Measurements from ENCODE around the gene ARL14EP. TPM values are rescaled to one million over a fixed set of nuclear protein-coding genes. Genes with fewer than 3 reads are reported as not detected.

ARL14EP gene
- 17.0 and 22.5 TPM in 2 replicates for total RNA-seq (2014; rRNA removed; shearing (Covaris generic))
- 17.1 and 17.4 TPM in 2 replicates for polyA plus RNA-seq (2014; cell fraction: nucleus; rRNA removed)

DNA sequence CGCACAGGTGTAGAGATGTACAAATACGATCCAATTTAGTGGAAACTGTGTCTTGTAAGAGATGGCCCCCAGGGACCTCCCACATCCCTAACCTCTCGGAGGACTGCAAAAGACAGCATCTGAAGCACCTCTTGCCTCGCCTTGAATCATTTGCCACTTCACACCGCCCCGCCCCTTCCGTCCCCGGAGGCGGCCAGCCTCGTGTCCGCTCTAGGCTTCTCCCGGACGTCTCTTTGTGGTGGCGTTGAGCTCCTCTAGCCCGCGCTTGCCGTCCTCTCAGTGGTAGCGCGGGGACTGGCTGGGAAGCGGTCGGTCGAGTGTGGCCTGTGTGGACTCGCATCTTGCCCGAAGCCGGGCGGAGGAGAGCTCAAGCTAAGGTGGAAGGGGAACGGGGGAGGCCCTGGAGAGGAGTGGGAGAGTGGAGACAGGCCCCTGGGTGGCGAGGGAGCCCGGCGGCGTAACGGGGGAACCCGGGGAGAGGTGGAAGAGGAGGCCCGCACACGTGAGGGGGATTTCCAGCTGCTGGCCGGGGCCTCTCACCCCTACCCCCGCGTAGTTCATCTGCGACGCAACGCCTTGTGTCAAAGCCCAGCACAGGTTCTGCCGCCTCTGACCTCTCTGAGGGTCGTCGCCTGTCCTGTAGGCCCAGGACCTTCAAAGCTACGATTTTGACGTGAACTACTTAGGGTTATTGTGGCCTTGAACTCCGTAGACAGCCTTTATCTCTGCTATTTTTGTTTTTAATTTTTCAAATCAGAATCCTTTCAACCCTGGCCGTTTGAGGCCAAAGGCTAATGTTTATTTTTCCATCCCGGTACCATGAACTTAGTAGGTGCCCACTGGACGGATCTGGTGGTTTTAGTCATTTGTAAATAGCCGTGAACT is at the start of gene ARL14EP:
ARL14EP (plus strand) TSS at position 279 of the 885 bp plus-strand sequence. CDS start 7,845 bp downstream, outside the sequence.
- peak; percentile 92 for DNase-seq (ENCODE audit: extremely low read depth, low read depth)

DNA sequence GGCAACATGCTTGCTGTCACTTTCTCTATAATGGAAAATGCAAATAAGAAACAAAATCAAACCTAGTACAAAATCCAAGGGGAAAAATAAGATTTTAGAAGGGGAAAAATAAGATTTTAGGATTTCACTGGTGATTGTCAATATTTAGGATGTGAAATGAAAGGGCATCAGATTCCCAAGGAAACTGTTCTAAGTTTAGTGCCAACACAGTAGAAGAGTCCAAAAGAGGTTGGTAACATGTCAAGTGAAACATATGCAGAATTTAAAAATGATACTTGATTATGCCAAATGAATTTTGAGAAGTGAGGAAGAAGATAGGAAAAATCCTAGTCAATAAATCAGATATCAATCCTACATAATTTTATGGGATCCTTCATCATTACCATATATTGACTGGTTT is 45.7 kb upstream of the ARL14EP start:
- no peak for DNase-seq (ENCODE audit: extremely low read depth, low read depth)

DNA sequence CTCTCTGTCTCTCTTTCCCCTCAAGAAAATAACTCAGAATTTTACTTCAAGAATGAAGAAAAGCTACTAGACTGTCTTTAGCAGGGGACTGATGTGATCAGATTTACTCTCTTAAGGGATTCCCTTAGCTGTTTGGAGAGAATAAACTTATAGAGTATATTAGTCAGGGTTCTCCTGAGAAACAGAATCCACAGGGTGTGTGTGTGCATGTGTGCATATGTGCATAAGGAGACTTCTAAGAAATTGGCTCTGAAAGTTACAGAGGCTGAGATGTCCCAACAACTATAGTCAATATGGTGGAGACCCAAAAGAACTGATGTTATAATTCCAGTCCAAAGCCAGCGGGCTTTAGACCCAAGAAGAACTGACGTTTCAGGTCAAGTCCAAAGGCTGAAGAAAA is 43.1 kb upstream of the ARL14EP start:
- DNase-seq (ENCODE audit: extremely low read depth, low read depth), result no peak

DNA sequence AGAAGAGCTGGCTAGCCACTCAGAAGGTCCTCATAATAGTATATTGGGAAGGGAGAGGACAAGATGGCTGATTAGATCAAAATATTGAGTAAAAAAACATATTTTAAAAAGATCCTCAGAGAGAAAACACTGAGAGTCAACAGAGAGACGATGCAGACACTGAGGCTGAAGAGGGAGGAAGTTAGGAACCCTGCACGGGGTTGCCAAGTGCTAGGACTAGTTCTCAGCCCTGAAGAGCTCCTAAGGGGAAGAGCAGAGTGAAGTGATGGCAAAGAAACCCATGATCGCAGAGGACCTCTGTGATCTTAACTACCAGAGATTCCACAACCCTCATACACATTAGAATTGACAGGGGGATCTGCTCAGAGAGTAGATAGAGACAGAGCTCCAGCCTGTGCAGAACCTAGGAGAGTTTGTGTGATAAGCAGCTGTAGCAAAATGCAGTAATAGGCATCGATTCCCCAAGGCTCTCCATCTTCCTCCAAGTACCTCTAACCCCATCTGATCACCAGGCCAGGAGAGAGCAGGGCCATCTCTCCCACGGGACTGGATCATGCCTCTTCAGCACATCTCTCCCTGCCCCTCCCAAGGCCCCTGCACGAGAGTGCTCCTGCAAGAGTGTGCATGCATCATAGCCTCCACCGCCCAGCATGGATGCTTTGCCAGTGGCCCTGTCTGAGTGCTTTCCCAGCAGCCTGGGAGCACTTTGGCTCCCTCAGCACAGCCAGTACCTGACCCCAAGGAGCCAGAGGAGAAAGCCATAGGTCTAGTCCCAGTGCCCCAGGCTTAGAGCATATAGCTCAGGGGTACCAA is 41.2 kb upstream of the ARL14EP start:
- no peak for DNase-seq (ENCODE audit: extremely low read depth, low read depth)

DNA sequence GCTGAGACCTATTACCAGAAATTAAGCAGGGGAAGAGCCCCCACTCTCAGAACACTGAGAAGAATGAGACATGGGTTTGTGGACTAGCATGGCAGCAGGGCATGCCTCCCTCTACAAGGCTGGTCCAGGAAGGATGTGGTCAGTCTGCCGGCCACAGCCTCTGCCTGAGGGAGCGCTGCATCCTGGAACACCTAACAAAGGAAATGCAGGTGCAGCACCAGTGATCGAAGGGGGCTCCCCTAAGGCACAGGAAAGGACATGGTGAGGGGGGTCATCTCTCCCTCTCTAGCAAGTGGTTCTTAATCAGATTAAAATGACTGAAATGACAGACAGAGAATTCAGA is 40.6 kb upstream of the ARL14EP start:
- no peak for DNase-seq (ENCODE audit: extremely low read depth, low read depth)

DNA sequence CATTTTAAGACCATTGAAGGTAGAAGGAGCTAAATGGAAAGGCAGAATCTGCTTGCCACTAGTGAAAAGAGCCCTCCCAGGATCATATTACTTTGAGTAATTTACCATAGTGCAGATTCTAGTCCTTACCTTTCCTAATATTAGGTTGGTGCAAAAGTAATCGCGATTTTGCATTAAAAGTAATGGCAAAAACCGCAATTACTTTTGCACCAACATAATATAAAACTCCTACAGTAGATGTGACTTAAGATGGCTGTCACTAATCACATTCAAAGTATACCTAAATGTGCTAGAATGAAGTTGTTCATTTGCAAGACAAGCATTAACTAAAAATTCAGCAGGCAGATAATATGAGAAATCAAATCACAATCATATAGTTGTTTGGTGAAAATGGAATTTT is 38.1 kb upstream of the ARL14EP start:
- no peak for DNase-seq (ENCODE audit: extremely low read depth, low read depth)

DNA sequence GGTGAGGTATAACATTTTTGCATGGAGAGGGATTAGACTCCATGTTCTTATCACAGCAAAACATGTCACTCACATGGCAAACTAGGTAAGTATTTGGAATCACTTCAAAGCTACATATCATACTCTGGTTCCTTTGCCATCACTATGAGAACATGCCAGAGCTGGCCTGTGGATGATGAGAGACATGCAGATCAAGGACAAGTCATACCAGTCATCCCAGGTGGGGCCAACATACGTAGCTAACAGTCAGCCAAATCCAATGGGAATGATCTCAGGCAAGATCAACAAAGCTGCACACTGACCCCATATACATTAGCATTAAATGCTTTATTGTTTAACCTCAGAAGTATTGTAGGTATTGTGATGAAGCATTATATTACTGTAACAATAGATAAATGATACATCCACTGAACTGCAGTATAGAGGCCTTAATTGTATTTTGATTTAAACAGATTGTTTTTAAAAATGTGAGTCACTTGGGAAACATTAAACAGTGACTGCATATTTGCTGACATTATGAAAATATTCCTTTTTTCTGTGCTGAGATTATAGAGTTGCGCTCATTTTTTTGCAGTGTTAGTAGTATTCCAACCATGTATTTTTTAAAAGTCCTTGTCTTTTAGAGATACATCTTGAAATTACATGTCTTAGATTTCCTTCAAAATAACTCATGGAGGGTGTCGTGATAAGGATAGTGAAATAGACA is 37.3 kb upstream of the ARL14EP start:
- DNase-seq (ENCODE audit: extremely low read depth, low read depth), result no peak

DNA sequence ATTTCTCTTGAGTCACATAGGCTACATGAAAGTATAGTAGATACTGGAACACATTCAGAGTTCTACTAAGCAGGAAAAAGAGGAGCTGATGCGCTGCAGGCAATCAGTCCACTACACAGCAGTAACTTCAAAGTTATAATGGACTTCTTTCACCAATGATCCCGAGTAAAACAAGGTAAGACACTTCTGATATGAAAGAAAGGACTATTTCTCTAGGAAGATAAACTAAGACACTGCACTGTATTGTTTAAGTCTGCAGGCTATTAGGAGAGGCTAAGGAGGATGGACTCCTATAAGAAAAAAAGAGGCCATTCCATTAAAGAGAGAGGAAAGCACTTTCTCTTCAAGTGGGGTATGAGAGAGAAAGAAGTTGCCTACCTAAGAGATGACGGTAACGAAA is 31.6 kb upstream of the ARL14EP start:
- DNase-seq (ENCODE audit: extremely low read depth, low read depth), result no peak

DNA sequence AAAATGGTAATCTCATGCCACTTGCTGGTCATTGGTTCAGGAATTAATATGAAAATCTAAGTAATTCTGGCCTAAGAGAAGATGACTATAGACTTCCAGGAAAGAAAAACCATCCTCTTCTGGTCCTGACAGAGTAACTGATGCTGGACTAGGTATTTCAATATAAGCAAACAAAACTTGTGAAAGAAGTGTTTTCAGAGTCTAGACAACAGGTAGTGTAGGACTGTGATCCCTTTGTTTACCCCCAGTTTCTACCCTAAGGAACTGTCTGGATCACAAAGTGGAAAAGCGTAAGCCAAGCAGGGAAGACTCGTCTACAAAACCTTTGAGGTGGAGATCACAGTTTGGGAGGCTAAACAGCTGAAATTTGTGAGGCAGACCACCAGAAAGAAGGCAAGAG is 30.4 kb upstream of the ARL14EP start:
- DNase-seq (ENCODE audit: extremely low read depth, low read depth), result no peak

DNA sequence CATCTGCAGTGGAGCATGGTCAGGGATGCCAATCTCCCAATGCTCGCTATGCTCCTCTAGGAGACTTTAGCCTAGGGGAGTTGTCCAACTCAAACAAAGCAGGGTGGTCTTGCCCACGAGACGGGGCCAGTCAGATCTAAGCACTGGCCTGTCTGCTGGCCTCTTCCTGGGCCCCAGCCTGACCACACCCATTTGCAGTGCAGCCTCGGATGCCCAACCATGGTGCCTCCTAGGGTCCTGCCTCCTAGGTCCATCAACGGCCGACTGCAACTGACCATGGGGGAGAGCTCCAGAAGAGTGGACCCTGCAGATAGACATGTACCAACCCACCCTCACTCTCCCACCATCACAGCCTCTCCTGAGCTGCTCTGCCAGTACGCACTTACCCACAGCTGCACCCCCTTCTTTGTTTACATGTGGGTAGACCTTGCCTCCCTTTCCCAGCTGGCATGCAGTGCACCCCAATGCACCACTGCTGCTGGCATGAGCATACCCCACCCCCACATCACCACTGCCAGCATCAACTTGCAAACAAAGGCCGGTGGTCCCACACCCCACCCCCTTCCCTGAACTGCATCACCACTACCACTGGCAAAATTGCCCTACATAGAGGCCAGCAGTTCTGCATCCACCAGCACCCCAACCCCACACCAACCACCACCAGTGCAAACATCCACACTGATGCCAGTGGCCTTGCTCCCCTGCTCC is 27.6 kb upstream of the ARL14EP start:
- DNase-seq (ENCODE audit: extremely low read depth, low read depth), result no peak

DNA sequence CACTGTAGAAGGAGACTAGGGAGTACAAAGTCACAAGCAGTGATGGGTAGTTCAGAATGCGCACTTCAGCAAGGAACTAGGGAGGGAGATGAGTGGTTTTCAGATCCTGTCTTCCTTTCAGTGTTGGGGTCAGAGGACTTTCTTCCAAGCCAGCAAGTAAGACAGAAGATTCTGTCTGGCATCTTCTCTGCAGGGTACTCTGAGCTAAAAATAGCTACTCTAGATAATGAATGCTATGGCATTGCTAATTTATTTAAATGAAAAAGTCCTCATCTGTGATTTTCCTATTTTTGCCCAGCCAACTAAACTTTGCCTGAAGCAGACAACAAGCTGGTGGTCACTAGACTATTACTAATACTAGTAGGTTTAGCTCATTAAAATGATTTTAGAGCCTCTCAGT is 18.3 kb upstream of the ARL14EP start:
- no peak for DNase-seq (ENCODE audit: extremely low read depth, low read depth)

DNA sequence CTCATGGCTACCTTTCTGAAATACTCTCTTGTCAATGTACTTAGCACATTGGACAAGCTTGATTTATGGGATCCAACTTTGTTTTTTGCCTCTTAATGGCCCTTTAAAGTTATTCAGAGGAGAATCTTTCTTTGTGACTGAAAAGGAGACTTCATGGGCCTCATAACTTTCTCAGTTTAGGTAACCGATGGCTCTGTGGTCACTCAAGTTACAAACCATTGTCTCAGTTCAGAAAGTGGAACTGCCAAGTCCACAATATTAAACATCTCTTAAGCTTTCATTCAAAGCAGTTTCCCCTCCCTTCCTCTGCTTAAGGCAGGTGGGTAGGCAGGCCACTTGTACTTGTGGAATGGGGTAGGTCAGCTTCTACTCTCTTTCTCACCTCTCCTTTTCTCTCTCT is 12.3 kb upstream of the ARL14EP start:
- DNase-seq (ENCODE audit: extremely low read depth, low read depth), result no peak

DNA sequence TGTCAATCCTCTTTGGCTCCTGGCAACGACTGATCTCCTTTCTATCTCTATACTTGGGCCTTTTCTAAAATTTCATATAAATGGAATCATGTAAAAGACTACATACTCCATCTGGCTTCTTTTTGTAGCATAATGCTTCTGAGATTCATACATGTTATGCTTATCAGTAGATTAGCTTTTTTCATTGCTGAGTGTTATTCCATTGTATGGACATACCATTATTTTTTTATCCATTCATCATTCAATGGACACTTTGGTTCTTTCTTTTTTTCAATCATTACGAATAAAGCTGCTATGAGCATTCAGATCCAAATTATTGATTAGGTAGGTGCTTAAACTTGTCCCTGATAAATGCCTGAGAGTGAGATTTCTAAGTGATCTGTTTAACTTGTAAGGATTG is 11.7 kb upstream of the ARL14EP start:
- DNase-seq (ENCODE audit: extremely low read depth, low read depth), result no peak

DNA sequence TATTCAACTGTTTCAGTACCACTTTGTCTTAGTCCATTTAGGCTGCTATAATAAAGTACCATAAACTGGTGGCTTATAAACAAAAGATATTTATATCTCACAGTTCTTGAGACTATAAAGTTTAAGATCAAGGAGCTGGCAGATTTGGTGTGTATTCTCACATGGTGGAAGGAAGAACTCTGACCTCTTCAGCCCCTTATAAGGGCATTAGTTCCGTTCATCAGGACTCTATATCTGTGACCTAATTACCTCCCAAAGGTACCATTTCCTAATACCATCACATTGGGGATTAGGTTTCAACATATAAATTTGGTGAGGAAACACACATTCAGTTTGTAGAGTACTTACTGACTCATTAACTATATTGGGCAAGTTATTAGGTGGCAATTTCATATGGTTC is 10.7 kb upstream of the ARL14EP start:
- no peak for DNase-seq (ENCODE audit: extremely low read depth, low read depth)

DNA sequence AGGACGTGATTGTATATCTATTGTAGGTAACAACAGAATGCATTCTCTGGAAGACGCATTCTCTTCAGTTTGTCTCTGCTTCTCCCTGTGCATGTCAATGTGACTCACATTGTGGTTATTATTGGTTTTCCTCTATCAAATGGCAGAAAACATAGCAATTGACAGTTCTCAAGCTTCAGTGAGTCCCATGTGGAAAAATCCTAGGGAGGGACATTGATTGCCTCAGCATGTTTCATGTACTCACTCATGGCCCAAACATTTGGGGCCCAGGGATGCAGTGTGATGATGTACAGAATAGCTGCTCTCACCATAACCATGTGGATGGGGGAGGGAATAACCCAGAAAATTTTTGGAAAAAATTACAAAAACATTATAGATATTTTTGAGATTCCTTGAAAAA is 9.3 kb upstream of the ARL14EP start:
- DNase-seq (ENCODE audit: extremely low read depth, low read depth), result no peak

DNA sequence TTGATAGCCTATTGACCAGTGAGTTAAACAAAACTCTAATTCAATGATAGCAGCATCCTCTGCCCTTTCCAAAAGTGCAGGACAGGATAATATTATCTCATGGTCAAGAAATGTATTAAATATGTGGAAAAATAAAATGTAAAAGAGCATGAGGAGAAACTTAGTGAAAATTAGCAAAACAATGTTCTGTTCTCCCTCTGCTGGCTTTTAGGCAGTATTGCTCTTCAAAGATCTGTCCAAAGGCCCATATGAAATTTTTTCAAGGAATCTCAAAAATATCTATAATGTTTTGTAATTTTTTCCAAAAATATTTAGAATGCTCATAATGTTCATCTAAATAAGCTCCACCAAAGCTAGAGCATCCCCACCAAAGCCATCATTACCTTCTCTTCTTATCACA is 8.3 kb upstream of the ARL14EP start:
- no peak for DNase-seq (ENCODE audit: extremely low read depth, low read depth)

DNA sequence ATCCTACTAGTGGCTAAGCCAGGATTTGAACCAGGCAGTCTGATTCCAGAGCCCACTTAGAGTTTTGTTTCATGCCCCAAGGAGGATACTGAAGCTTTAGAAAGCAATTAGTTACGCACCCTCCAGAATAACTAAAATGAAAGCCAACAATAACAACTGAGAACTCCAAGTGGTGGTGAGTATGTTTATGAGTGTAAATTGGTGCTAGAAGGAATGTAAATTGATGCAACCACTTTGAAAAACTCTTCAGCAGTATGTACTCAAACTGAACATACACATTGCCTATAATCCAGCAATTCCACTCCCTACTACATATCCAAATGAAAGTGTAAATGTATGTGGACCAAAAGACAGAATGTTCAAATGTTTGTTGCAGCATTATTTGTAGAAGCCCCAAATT is 6.7 kb upstream of the ARL14EP start:
- no peak for DNase-seq (ENCODE audit: extremely low read depth, low read depth)

DNA sequence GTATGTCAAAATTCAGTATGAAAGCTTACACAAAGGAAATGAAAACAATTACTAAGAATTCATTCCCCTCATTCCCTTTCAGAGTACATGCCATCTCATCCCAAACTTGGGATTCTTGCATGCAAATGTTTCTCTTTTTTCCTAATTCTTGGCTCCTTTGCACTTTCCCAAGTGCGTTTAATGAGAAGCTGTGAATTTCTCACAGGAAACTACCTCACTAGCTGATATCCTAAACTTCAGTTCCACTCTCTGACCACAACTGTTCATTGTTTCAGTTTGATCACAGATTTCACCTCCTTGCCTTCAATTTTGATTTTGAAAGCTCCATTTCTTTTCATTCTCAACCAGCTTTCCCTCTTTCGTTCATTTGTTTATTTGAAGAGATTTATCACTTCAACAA is 5.9 kb upstream of the ARL14EP start:
- DNase-seq (ENCODE audit: extremely low read depth, low read depth), result no peak

DNA sequence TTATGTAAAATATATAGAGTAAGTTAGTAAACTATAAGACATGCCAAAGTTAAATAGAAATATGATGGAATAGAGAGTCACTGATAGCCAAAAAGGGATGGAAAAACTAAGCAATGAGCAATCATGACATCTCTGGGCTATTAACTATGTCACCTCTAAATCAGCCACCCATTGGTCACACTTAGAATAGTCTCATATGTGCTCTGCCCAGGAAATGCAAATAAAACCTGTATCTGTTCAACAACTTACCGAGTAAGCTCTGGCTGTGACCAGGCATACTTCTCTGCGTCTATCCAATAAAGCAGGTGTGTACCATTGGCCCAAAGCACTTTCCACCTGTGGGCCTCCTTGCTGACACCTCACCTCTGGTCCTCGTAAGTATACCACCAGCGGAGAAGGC is 1.6 kb upstream of the ARL14EP start:
- no peak for DNase-seq (ENCODE audit: extremely low read depth, low read depth)

DNA sequence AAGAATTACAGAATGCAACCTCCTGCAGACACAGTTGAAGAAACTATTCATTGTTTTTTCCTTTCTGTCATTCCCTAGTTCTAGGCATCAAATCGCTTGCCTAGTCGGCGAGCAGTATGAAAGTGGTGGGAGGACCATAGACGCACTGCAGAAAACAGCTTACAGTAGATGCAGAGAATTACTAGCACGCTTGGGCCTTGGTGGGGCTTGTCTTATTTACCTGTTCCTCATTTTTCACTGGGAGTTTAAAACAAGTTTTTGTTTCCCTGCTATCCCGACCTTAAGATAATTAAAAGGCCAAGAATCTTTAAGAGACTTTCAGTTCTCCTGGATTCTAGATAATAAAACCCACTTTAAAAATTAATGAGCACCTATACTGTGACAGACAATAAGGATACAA is 713 bp upstream of the ARL14EP start:
- DNase-seq (ENCODE audit: extremely low read depth, low read depth), result no peak

Data from NCI-H460 (cell line).